GM12873 (cell line): Measurements from ENCODE around the gene WNT9A.

Source experiments
- TF ChIP-seq, protein P1 (sequence below): IDR thresholded peaks from 2 replicates; pipeline ENCODE4 v1.5.1; 2012; ENCODE audit warnings: low read depth, mild to moderate bottlenecking, moderate library complexity, low read length, control low read depth; ENCODE audit not compliant: insufficient read depth; ENCODE audit errors: missing control alignments

Gene WNT9A

DNA sequence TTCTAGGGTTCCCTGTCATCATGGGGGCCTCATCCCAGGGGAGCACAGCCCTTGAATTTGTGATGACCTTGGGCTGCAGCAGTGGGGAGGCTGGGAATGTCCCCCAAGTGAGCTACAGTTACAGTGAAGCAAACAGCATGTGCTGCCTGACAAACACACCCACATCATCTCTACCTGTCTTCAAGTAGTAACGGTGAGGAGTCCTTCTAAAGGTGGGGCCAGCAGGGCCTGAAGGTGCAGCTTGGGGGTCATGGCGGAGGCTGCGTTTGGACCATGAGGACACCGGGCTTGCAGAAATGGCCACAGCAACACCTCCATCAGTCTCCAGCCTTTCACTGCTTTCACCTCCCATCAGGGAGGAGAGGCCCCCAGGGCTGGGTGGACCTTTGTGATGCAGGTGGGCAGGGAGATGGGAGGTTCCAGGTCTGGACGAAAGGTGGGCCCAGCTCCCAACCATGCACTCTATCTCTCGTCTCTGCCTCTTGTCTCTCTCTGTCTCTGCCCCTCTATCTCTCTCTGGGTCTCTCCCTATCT lies 55.7 kb downstream of the WNT9A start:
- TF ChIP-seq, protein P1, sequence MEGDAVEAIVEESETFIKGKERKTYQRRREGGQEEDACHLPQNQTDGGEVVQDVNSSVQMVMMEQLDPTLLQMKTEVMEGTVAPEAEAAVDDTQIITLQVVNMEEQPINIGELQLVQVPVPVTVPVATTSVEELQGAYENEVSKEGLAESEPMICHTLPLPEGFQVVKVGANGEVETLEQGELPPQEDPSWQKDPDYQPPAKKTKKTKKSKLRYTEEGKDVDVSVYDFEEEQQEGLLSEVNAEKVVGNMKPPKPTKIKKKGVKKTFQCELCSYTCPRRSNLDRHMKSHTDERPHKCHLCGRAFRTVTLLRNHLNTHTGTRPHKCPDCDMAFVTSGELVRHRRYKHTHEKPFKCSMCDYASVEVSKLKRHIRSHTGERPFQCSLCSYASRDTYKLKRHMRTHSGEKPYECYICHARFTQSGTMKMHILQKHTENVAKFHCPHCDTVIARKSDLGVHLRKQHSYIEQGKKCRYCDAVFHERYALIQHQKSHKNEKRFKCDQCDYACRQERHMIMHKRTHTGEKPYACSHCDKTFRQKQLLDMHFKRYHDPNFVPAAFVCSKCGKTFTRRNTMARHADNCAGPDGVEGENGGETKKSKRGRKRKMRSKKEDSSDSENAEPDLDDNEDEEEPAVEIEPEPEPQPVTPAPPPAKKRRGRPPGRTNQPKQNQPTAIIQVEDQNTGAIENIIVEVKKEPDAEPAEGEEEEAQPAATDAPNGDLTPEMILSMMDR: no peak

DNA sequence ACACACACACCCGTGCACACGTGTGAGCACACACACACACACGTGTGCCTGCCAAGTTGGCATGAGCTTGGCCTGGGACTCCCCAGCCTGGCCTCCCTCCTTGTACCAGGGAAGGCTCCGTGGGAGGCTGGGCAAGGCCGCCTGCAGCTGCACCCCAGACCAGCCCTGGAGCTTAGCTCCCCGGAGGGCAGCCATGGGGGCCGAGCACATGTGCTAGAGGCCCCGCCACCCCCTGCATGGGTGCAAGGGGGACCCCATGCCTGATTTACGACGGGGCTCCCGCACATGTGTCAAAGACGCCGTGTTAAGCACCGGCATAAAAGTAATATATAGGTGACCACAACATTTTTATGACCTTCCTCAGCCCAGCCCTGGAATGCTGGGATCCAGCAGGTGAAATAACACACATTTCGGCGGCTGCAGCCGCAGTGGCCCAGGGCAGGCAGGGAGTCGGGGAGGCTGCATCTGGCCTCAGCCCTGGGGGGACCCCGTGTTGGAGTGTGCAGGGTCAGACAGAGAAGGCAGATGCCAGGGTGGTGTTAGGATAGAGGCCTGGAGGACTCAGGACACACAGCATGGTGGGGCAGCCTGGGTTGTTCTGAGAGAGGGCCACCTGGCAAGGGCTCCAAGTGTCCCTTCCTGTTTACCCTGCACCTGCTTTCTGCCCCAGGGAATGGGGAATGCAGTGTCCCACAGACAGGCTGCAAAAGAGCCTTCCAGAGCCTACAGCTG lies 56.3 kb downstream of the WNT9A start:
- TF ChIP-seq, protein P1: no peak

DNA sequence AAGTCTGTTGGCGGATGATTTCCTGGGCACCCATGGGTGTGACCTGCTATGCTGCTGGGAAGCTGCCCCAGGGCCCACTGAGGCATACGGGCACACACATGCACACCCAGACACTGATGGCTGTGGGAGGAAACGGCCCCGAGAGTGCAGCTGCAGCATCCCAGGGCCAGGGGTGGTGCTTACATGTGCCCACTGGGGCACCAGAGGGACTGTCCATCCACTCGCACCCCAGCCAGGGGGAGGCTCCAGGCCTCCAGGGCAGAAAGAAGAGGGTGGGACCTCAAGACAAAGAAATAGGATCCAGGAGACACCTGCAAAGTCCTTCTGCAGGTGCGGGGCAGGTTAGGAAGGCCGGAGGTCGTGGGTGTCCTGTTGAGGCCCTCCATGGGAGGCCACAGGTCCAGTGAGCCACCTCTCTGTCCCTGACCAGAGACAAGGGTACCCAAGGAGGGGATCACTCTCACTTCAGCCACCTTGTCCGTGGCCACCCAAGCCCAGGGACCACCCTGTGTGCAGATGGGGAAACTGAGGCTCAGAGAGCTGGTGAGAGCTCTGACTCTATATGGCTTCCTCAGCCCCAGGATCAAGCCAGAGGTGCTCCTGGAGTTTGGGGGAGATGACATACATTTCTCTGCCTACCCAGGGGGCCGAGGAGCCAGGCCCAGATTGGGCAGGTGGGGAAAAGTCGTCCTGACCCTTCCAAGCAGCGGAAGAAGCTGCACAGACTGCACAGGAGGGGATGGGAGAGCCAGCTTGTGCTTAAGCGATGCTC lies 57.1 kb downstream of the WNT9A start:
- TF ChIP-seq, protein P1: no peak

DNA sequence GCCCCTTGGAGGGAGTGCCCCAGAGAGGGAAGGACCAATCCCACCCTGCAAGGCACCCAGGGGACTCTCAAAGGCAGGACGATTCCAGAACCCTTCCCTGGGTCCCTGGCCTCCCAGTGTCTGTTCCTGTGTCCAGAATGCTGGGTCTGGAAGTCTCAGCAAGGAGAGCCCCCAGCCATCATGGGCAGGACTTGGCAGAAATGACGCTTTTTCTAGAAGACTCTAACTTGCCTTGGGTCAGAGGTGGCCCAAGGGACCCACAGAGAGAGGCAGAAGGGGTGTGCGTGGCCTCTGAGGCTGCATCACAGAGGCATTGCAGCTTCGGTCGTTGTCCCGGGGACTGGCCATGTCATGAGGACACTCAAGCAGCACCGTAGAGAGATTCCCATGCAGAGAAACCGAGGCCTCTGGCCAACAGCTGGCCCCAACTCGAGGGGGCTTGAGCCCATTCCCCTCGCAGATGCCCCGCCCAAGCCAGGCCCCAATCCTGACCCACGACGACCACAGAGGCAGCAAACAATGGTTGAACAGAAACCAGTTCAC lies 57.8 kb downstream of the WNT9A start:
- TF ChIP-seq, protein P1: no peak

DNA sequence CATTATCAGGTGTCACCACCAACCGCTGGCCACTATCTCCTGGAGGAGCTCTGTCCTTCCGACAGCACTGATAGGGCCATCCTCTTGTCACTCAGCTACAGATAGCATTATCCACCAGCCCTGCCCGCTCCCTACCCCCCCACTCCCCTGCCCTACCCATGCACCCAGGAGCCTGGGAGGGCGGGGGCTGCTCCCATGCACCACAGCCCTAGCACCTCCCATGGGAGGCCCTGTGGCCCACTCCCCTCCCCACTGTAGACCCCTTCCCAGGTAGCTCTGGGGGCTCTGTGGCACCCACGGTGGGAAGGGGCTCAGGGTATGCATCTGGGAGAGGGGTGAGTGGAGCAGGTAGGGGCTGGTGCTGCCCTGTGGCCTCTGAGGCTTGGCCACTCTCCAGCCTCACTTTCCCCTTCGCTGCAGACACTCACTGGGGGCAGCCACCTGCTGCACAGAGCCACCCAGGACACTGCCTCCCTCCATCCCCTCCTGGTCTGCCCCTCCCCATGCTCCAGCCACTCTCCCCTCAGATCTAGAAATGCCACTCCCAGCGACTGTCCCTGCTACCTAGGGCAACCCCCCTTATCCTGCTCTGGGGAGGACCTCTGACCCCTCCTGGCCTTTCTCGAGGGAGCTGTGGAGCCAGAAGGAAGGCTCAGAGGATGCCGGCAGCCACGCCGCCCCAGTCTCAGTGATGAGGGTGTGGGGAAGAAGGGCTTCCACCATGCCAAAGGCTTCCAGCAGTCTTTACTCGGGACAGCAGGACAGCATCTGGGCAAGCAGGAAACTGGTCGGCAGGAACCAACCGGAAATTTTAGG lies 58.5 kb downstream of the WNT9A start:
- TF ChIP-seq, protein P1: no peak

DNA sequence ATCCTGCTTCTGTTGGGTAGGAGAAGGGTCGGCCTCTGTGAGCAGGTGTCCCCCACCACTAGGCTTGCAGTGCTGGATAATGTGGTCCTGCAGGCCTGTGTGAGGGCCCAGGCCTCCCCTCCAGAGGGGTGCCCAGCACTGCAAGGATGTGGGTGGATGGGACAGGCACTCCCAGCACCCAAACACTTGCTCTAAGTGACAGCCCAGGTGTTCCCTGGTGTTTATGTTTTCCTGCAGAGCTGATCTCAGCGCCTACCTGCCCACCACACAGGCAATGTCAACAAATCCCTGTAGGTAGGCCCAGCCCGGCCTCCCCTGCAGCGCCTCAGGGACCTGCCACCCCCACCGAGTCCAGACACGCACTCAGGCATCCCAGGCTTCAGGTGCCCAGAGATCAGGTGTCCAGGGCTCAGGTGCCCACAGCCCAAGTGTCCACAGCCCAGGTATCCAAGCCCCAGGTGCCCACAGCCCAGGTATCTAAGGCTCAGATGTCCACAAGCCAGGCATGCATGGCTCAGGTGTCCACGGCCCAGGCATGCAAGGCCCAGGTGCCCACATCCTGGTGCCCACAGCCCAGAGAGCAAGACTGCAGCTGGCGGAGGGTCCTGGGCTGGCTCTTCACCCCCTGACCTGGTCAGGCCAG lies 59.2 kb downstream of the WNT9A start:
- TF ChIP-seq, protein P1: no peak
